ENCODE results near the gene SCN7A. TPM values are rescaled to one million over a fixed set of nuclear protein-coding genes. Genes with fewer than 3 reads are reported as not detected.

The SCN7A gene
- total RNA-seq, 1 donor from 2014 or later, result 6.3 TPM

- DNase-seq (ENCODE audit: low spot score), result no peak
- Mint-ChIP-seq H3K4me3 (ENCODE audit: unreplicated experiment) (no peak overlapping the region), H3K9me3 (ENCODE audit: unreplicated experiment) (no peaks in the 10 kb centered on the region), H3K27ac (ENCODE audit: unreplicated experiment) (no peak overlapping the region), H3K36me3 (ENCODE audit: low read depth, unreplicated experiment) (no peaks in the 10 kb centered on the region), H3K27me3 (ENCODE audit: unreplicated experiment) (peaks cover 1% of the 10 kb centered on the region), H3K4me1 (ENCODE audit: unreplicated experiment) (no peaks in the 10 kb centered on the region)
- no peak for TF ChIP-seq CTCF (IDR thresholded peaks at IDR 0.05; ENCODE audit: unreplicated experiment)
These were observed 25.4 kb upstream of the SCN7A start for GRCh38 chr2:166519391-166519962.

- Mint-ChIP-seq H3K4me1 (ENCODE audit: unreplicated experiment) (no peaks in the 10 kb centered on the region), H3K27ac (ENCODE audit: unreplicated experiment) (no peak overlapping the region), H3K27me3 (ENCODE audit: unreplicated experiment) (peaks cover 1% of the 10 kb centered on the region), H3K36me3 (ENCODE audit: low read depth, unreplicated experiment) (no peaks in the 10 kb centered on the region), H3K4me3 (ENCODE audit: unreplicated experiment) (no peak overlapping the region), H3K9me3 (ENCODE audit: unreplicated experiment) (no peaks in the 10 kb centered on the region)
- no peak for DNase-seq (ENCODE audit: low spot score)
- TF ChIP-seq CTCF (IDR thresholded peaks at IDR 0.05; ENCODE audit: unreplicated experiment), result no peak
These were observed 24.8 kb upstream of the SCN7A start for GRCh38 chr2:166518634-166519390.

GRCh38 chr2:166517533-166518061 is 23.5 kb upstream of the SCN7A start:
- Mint-ChIP-seq H3K4me1 (ENCODE audit: unreplicated experiment) (no peaks in the 10 kb centered on the region), H3K27me3 (ENCODE audit: unreplicated experiment) (peaks cover 1% of the 10 kb centered on the region), H3K27ac (ENCODE audit: unreplicated experiment) (no peak overlapping the region), H3K4me3 (ENCODE audit: unreplicated experiment) (no peak overlapping the region), H3K9me3 (ENCODE audit: unreplicated experiment) (no peaks in the 10 kb centered on the region), H3K36me3 (ENCODE audit: low read depth, unreplicated experiment) (no peaks in the 10 kb centered on the region)
- DNase-seq (ENCODE audit: low spot score), result no peak
- no peak for TF ChIP-seq CTCF (IDR thresholded peaks at IDR 0.05; ENCODE audit: unreplicated experiment)

- Mint-ChIP-seq H3K27me3 (ENCODE audit: unreplicated experiment) (peaks cover 3% of the 10 kb centered on the region), H3K36me3 (ENCODE audit: low read depth, unreplicated experiment) (no peaks in the 10 kb centered on the region), H3K4me1 (ENCODE audit: unreplicated experiment) (no peaks in the 10 kb centered on the region), H3K9me3 (ENCODE audit: unreplicated experiment) (no peaks in the 10 kb centered on the region), H3K27ac (ENCODE audit: unreplicated experiment) (no peak overlapping the region), H3K4me3 (ENCODE audit: unreplicated experiment) (no peak overlapping the region)
- DNase-seq (ENCODE audit: low spot score), result peak; percentile 56
- peak; percentile 67 for TF ChIP-seq CTCF (IDR thresholded peaks at IDR 0.05; ENCODE audit: unreplicated experiment)
These were observed 22.8 kb upstream of the SCN7A start for GRCh38 chr2:166516712-166517303.

GRCh38 chr2:166513952-166514351 is 19.9 kb upstream of the SCN7A start:
- Mint-ChIP-seq H3K27ac (ENCODE audit: unreplicated experiment) (no peak overlapping the region), H3K4me3 (ENCODE audit: unreplicated experiment) (no peak overlapping the region), H3K36me3 (ENCODE audit: low read depth, unreplicated experiment) (no peaks in the 10 kb centered on the region), H3K4me1 (ENCODE audit: unreplicated experiment) (no peaks in the 10 kb centered on the region), H3K9me3 (ENCODE audit: unreplicated experiment) (no peaks in the 10 kb centered on the region), H3K27me3 (ENCODE audit: unreplicated experiment) (peaks cover 3% of the 10 kb centered on the region)
- no peak for TF ChIP-seq CTCF (IDR thresholded peaks at IDR 0.05; ENCODE audit: unreplicated experiment)
- DNase-seq (ENCODE audit: low spot score), result no peak
